CD4-positive, alpha-beta T cell treated with Interleukin-15 for 4 hours (primary cell): ENCODE data around the gene AATK.

Source experiments
- DNase-seq: peaks from one replicate; pipeline ENCODE4 v3.0.0-alpha.2; 2020; ENCODE audit warnings: low spot score

Gene AATK

DNA sequence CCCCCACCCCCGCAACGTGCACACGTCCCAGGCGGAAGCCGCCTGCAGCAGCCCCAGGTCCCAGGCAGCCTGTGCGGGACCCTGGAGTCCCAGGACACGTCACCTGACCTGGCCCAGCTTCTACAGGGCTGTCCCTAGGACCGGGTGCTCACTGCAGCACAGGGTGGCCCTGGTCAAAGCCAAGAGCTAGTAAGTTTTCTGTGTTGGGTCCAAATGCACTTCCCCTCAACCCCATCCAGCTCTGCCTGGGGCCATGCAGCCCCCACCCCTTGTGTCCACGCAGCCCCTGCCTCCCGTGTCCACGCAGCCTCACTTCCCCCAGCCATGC, 22.9 kb downstream of the AATK start:
- DNase-seq, result no peak

DNA sequence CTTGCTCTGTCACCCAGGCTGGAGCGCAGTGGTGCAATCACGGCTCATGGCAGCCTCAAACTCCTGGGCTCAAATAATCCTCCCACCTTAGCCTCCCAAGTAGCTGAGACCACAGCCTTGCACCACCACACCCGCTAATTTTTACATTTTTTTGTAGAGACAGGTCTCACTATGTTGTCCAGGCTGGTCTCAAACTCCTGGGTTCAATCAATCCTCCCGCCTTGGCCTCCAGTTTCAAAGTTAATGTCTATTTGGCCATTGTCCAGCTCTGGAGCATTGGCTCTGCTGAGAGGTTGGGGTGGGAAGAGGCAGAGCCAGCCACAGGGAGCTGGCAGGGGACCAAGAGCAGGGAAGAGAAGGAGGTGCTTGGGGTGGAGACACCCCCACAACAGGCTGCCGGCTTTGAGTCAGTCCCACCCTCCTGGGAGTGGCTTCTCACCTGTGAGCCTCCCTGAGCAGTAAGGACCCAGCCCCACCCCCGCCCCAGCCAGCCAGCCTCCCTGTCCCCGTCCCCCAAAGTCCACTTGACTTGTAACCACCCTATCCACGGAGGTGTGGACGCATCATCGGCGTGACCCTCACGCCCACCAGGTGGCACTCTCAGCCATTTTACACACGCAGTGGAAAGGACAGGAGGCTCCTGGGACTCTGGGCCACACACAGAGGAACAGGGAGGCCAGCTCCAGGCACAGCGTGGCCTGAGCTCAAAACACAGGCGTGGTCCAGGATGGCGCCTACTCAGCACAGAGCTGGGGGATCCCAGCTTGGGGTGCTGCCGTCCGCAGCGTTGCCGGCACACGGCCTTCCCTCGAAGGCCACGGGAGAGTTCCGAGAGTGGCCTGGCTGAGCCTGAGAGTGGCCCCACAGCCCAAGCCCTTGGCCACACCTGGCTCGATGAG, 23.5 kb downstream of the AATK start:
- DNase-seq, result peak; percentile 54

DNA sequence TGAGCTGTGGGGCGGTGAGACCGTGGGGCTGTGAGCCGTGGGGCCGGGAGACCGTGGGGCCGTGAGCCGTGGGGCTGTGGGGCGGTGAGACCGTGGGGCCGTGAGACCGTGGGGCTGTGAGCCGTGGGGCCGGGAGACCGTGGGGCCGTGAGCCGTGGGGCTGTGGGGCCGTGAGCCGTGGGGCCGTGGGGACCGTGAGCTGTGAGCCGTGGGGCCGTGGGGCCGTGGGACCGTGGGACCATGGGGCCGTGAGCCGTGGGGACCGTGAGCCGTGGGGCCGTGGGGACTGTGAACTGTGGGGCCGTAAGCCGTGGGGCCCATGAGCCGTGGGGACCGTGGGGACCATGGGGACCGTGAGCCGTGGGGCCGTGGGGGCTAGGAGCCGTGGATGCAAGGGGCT, 25.3 kb downstream of the AATK start:
- DNase-seq, result no peak

DNA sequence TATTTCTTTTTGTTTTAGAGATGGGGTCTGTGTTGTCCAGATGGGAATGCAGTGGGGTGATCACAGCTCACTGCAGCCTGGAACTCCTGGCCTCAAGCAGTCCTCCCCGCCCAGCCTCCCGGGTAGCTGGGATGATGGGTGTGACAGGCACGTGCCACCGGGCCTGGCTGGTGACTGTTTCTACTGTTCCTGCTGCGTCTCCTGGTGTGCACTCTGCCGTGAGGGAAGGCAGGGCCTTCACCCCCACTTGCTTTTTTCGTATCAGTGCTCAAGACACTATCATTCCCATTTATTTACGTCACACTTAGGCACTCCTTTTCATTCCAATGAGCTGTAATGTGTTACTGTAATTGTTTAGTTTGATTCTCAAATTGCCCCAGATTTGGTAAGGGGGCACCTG, 26.0 kb downstream of the AATK start:
- DNase-seq, result no peak

DNA sequence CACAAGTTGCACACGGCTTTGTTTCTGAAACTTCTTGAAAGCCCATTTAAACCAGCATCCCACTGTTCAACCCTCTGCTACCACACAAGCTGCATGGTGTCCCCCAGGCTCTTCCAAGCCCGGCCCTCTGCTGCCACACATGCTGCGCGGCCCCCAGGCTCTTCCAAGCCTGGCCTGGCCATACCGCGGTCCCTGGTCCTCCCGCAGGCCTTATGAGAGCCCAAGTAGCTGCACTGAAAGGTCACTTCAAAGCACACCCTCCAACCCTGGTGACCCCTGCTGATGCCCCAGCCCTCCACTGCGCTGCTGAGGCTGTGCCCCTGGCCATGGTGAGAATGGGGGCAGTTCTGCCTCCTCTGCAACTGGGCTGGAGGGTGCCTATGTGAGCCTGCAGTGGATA, 26.6 kb downstream of the AATK start:
- DNase-seq, result no peak

DNA sequence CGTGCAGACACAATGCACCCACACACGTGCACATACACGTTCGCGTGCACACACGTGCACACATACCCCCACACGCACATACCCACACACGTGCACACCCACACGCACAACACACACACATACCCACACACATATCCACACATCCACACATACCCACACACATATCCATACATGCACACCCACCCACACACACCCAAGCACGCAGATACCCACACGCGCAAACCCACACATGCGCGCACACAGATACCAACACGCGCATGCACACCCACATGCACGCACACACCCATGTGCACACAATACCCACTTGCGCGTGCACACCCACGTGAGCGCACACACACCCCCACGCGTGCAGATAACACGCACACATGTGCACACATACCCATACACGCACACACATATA, 27.5 kb downstream of the AATK start:
- no peak for DNase-seq

DNA sequence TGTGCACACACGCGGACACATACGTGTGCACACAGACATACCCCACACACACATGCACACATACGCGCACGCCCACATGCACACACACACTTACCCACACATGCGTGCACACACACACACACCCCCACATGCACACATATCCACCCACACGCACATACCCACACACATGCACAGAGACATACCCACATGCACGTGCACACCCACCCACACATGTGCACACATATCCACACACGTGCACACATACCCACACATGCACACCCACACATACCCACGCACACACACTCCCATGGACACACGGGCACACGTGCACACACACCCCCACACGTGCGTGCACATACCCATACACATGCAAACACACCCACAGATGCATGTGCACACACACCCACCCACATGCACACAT, 27.9 kb downstream of the AATK start:
- DNase-seq, result no peak

DNA sequence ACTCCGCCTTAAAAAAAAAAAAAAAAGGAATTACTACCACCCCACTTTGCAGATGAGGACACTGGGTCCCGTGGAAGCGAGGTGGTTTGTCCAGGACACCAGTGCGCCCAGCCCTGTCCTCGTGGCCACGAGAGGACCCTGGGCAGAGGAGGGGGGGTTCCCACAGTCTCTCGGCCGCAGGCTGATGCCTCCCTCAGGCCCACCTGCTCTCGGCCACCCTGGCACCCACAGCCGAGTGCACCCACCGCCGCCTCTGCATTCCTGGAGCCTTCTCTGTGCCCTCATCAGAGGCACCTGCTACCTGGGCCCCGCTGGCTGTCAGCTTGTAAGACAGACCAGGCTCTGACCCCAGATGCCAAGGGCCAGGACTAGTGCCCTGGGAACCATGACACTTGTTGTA, 28.8 kb downstream of the AATK start:
- DNase-seq, result no peak

DNA sequence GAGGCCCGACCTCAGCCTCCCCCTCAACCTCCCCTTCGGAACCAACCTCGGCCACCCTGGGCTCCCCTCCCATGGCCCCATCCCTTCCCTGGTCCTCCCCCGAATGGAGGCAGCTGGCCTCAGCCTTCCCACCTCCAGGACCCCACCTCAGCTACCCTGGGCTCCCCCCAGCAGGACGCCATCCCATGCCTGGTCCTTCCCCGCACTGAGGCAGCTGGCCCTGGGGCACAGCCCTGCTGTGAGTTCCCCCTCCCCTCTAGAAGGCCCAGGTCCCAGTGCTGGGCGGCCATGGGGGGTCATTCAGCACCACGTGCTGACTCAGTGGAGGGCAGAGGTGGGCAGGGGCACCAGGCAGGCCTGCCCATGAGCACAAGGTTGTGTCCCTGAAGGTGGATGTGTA, 29.7 kb downstream of the AATK start:
- DNase-seq, result no peak

DNA sequence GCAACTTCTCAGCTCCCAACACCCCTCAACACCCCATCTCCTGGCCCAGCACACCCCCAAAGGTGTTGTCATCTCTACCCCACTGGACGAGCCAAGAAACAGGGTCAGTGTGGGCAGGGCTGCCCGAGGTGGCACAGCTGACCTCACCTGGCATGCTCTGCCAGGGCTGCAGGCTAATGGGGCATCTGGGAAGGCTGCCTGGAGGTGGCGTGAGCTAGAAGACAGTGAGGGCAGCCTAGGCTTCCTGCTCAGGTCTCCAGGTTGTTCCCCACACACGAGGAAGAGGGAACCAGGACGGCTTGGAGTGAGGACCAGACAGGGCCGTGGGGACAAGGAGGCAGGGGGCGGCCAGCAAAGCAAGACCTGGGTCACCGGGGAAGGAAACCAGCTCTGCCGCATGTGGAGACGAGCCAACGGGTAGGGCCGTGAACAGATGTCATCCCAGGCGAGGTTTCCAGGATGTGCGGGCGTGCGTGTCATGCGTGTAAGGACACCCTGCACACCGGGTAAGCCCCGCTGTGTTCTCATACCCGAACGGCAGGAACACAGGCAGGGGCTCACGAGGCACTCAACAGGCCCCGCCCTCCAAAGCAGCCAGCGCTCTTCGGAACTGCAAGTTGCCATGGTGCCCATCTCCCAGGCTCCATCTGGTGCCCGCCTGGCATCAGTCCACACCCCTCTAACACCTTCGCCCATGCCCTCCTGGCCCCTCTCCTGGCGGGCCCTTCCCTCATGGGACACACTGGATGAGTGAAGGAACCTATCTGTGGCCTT, 30.3 kb downstream of the AATK start:
- no peak for DNase-seq

DNA sequence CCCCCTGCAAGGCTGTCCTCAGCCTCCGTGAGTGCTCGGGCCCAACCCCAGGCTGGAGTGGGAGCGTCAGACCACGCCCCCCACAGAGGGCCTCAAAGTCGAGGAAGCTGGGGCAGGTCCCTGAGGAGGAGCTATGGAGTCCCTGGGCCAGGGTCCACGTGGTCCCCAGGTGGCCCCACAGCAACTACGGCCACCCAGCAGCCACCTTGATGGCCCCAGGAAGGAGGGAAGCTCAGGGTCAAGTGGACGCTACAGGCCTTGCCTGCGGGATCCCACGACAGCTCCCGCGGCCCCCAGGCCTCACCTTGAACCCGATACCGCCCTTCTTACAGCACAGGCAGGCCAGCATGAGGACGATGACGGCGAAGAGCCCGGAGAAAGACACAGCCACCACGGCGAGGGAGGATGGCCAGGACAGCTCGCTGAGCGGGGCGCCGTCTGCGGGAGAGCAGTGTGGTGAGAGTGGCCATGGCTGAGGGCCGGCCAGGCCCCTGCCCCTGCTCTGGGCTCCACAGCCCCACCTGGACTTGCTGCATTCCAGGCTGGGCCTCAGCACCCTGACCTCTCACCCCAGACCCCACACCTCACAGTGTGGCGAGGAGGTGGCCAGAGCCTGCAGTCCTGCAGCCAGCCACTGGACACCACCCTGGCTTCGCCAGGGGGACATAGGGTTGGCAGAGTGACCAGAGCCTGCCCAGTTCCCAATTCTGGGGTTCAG, 31.8 kb downstream of the AATK start:
- no peak for DNase-seq

DNA sequence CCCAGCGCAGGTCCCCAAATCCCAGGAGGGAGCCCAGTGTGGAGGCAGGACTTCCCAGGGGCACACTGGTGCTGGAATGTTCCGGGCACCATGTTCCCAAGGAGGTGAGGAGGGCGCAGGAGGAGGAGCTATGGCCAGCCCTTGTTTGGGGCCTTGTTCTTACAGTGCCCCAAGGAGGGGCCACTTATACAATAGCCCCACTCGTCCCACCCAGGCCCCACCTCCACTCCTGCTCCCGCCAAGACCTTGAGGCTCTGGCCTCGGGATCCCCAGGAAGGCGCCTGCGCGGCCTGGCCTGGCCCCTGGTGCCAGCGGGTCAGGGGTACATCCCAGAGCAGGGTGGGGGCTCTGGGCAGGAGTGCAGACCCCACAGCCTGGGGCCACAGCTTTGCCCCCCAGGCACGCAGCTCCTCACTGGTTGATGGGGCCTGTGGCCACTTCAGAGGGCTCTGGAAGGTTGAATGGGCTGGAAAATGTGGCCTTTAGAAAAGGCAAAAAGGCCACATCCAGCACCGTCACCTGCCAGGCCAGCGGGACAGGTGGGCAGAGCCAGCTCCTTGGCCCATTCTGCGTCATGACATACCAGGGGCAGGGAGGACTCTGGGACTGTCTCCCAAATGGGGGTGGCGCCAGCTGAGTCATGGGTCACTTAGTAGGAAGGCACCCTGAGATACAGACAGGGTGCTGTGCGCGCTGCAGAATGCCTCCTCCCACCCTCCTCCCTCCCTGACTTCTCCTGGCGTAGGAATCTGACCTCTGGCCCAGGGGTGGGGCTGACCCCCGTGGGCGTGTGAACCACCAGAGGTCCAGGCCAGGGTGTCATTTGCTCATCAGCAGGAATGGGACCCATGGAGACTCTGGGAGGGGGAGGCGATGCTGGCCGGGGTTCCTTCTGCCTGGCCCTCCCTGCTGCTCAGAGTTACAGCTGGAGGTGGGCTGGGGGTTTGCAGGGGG, 33.0 kb downstream of the AATK start:
- DNase-seq, result no peak

DNA sequence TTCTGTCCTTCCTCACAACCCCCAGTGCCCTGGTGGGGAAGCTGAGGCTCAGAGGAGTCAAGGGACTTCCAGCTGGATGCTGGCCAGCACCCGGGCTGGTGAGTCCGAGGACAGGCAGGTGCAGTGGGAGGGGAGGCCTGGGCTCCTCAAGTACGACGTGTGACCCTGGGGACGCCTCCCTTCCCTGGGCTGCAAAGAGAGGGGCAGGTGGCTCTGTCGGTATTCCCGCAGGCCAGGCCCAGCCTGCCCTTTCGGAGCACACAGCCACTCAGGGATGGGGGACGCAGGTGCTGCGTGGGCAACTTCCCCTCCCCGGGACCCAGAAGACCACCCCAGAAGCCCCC, 33.9 kb downstream of the AATK start:
- no peak for DNase-seq

DNA sequence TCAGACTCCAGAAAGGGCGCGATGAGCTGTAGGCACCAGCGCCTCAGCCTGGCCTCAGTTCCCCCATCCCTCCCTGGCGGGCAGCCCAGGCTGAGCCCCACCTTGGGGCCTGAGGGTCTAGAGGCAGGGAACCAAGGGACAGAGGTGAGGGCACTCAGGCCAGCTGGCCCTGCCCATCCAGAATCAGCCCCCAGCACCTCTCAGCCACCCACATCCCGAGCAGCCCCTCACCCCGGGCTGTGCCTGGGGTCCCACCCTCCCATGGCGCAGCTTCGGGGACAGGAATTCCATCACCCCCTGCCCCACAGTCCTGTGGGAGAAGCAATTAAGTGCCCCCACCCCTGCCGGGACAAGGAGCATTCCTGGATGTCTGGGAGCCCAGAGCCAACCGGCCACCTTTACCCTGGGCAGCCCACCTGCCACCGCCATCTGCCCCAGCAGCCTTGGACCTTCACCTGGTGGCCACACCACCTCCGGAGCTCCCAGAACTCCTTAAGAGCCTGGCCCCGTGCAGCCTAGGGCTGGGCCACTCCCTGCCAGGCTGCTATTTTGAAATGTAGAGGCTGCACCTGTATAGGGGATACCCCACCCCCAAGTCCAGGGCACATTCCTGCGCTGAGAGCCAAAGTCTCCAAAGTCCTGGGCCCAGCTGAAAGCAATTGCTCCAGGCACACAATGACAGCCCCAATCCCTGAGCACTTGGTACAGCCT, 34.4 kb downstream of the AATK start:
- DNase-seq, result no peak

DNA sequence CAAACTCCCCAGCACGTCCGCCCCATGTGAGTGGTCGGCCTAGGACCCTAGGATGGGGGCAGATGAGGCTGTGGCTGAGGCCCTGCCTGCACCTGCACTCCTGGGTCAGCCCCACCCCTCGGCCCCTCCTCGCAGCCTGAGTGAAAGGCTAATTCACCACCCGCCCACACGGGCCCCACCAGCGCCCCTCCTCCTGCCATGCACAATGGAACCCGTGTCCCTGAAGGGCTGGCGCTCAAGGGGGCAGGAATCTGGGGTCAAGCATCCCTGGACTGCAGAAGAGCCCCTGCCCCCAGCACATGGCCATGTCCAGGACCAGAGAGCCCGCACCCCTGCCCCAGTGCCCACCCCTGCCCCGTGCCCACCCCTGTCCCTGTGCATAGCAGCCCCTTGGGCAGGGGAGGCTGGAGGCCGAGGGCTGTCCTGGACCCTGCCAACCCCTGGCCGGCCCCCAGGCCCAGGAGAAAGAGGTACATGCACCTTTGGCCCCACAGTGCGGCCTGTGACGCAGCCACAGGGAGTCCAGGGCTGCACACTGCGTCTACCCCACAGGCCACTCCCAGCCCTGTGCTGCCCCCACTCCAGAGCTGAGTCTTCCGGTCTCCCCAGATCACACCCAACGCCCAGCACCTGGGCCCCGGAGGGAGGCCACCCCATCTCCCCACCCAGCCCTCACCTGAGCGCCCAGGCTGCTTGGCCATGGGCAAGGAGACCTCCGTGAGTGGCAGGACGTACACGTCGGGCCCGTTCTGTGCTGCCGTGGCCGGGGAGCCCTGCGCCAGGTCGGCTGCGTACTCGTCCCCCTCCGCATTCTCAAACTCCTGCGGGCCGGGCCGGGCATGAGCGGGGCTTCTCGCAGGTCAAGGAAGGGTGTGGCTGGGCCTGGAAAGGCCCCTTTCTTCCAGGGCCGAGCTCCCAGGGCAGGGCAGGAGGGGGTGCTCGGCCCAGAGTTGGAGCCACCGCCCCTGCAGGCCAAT, 35.3 kb downstream of the AATK start:
- DNase-seq, result no peak

DNA sequence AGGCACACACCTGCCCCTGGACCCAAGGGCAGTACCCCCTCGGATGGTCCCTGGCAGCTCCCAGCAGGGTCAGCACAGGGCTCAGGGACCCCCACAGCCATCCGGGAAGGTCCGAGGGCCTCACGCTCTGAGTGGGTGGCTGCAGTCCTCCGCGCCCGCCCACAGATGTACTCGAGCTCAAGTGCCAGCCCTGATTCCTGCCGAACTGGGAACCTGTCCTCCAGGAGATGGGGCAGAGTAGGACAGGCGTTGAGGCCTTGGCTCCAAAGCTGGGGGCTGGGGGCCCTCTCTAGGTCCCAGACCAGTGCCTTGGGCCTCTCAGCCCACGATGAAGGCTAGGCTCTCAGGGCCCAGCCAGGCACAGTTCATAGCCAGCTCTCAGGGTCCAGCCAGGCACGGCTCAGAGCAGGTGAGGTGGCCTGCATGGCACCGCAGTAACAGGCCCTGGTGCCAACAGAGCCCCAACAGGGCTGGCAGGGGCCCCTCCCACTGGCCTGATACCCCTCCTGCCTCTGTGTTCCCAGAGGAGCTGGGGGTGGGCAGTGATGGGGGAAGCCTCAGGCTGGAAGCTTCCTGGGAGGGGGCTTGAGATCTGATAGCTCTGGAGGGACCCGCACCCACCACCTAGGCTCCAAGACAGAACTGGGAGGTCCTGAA, 36.2 kb downstream of the AATK start:
- DNase-seq, result no peak

DNA sequence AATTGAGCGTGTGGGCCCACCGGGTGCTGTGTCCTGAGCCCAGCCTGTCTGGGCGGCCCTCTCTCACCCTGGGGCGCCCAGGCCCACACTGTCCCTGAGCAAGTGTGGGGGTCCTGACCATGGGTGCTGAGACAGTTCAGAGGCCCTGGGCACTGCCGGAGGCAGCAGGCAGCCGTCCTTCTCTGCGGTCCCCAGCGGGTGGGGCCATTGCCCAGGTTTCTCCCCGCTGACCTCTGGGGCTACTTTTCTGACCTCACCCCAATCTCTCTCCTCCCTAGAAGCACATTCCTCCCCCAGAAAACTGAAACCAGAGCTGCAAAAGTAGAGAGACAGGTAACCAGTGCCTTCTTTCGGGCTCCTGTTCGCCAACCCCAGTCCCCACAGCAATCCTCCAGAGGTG, 36.7 kb downstream of the AATK start:
- no peak for DNase-seq

DNA sequence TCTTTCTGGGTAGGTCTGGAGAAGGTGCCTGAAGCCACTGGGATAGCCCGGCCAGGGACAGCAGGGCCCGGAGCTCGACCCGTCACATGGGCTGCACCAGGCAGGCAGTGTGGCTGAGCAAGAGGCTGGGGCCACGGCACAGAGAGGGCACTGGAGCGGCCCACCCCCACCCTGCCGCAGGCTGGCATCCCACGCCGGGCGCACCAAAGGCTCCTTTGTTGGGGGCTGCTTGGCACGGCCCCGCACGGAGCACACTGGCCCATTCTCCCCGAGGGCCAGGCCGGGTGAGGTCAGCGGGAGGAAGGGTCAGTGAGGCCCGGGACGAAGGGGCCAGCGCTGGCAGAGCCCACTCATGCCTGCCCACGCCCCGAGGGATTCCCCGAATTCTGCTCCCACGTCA, 37.2 kb downstream of the AATK start:
- no peak for DNase-seq

DNA sequence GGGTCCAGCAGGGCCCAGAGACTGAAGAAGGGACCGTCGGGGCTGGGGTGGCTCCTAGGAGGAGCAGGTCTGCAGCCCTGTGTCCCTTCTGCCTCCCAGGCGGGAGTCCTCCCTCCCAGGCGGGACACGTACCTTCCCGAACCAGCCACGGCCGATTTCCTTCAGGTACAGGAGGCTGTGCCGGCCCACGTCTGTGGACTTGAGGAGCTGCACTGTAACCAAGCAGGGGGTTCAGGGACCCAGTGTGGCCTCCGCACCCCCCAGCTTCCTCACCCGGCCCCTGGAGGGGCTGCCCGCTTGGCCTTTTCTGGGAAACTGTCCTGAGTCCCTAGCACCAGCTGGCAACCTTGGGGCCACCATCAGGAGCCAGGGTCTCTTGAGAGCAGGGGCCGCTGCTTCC, 37.7 kb downstream of the AATK start:
- DNase-seq, result no peak
